Stomach (tissue), 9 donors: ENCODE measurements around the gene MYB. TPM values are rescaled to one million over a fixed set of nuclear protein-coding genes. Genes with fewer than 3 reads are reported as not detected.

ENCODE experiments used
- DNase-seq, 2 donors: peaks; one replicate each; pipeline versions ENCODE4 v3.0.0 to v3.0.0-alpha.2; 2013 to 2019
- H3K27ac ChIP-seq, 5 donors: fragments of 200-600 bp in 4 of 5; sonication (generic) in 4 of 5; one replicate each; pipeline ENCODE4 v1.5.1; 2013 to 2019; ENCODE audit warnings: mild to moderate bottlenecking in 1 of 5, moderate library complexity in 1 of 5
- H3K27me3 ChIP-seq, 3 donors: fragments of 200-600 bp; sonication (generic); one replicate each; pipeline ENCODE4 v1.5.1; 2017 to 2019; ENCODE audit warnings: mixed run types in 1 of 3
- H3K36me3 ChIP-seq, 4 donors: fragments of 200-600 bp; sonication (generic); 1 replicate in 3 of 4; 2 replicates in 1 of 4; pipeline ENCODE4 v1.5.1; 2016 to 2019
- H3K4me1 ChIP-seq, 4 donors: fragments of 200-600 bp; sonication (generic); one replicate each; pipeline ENCODE4 v1.5.1; 2016 to 2019
- H3K4me3 ChIP-seq, 4 donors: fragments of 200-600 bp; sonication (generic) in 3 of 4; one replicate each; pipeline ENCODE4 v1.5.1; 2016 to 2019; ENCODE audit warnings: mild to moderate bottlenecking in 1 of 4
- H3K9me3 ChIP-seq, 4 donors: fragments of 200-600 bp; sonication (generic); one replicate each; pipeline ENCODE4 v1.5.1; 2016 to 2019
- EP300 ChIP-seq: sonication (generic); formaldehyde crosslinking; IDR thresholded peaks from one replicate; pipeline ENCODE4 v1.6.1; 2017; ENCODE audit warnings: antibody characterized with exemption
- POLR2A ChIP-seq, 4 donors: fragments of 450-650 bp; IDR thresholded peaks; one replicate each; pipeline ENCODE4 v1.6.1; 2016; ENCODE audit warnings: antibody characterized with exemption in 4 of 4, control low read depth in 2 of 4, mild to moderate bottlenecking in 1 of 4, moderate library complexity in 1 of 4
- POLR2AphosphoS5 ChIP-seq, 3 donors: sonication (generic); formaldehyde crosslinking; IDR thresholded peaks; one replicate each; pipeline ENCODE4 v1.6.1; 2016; ENCODE audit warnings: antibody characterized with exemption in 3 of 3
- WGBS, 5 donors: extraction: QIAGEN DNeasy Blood & Tissue Kit in 3 of 5; methylation state at CpG; one replicate each; pipeline versions ENCODE4 v1.1.5 to v1.1.7; 2013 to 2018; 5-methylcytosine and 5-hydroxymethylcytosine counted together
- intact Hi-C: fragments of 100-400 bp; cut with DNase I; formaldehyde crosslinking; loops from one replicate; pipeline ENCODE4 v1.15.1; 2023; ENCODE audit warnings: low total_unique reads
- polyA plus RNA-seq, 3 donors: library from polyadenylated mRNA; stranded (reverse); fragments of 200-250 nt; gene quantifications; one replicate each; pipeline ENCODE4 v1.2.3, GENCODE V29; 2013
- total RNA-seq, 5 donors: library from RNA; depleted of rRNA; stranded (reverse); fragments of >200 nt; gene quantifications; one replicate each; pipeline versions ENCODE4 v1.1.0 to v1.2.3, GENCODE V29; 2014 to 2016
- TF ChIP-seq, protein P1 (sequence below), 7 experiments: fragments of 450-650 bp in 4 of 7; fragments of 200-600 bp in 3 of 7; sonication (generic) in 3 of 7; IDR thresholded peaks; one replicate each; pipeline ENCODE4 v1.5.1; 2016 to 2019; ENCODE audit warnings: antibody characterized with exemption in 7 of 7, control low read depth in 2 of 7, mild to moderate bottlenecking in 1 of 7
- donor health status: healthy with polysubstance abuse.
- donor health status: Bipolar disorder and iron deficiency.
- donor health status: healthy.

Gene MYB
- total and polyA plus RNA-seq, 8 donors = 0.56 to 118 (median 2.9) TPM; not detected in 2

DNA sequence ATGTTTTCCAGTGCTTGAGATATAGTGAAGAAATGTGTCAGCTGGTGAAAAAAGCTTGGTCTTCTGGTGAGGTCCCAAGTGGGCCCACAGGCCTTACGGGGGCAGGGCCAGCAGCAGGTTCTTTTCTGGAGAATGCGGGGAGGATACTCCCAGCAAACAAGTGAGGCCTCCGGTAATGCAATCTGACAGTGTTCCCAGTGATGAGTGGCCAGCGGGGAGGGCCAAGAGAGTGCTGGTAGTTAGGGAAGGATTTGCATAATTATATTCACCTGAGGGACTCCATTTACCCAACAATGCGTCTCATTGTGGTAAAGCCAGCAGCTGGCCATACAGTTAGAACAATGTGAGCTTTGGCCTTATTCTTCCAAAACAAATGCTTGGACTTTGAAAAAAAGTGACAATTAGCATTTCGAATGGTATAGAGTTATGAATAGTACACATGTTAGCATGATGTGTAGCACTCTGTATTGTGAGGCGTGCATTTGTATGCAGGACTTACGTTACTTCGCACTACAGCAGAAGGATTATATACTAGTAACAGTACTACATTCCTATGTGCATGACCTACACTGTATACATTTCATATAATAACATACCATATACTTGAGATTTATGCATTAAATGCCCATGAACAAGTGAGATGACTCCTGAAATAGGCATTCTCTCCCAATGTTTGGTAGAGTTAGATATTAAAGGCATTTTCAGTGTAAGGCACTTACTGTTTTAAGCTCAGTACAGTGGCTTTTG, 69.8 kb downstream of the MYB start:
- 81 to 87% (median 85%) methylated on average over 9 of the region's 9 CpGs for WGBS, 5 donors
- Histone ChIP-seq H3K27ac (peak overlapping the region in 2 of 5 donors; percentile 63 to 68), H3K36me3 (no peaks in the 10 kb centered on the region), H3K9me3 (no peaks in the 10 kb centered on the region), H3K4me3 (no peak overlapping the region), H3K27me3 (no peaks in the 10 kb centered on the region), H3K4me1 (peaks cover 5 to 18% (median 14%) of the 10 kb centered on the region in 4 donors)
- TF ChIP-seq, protein P1, sequence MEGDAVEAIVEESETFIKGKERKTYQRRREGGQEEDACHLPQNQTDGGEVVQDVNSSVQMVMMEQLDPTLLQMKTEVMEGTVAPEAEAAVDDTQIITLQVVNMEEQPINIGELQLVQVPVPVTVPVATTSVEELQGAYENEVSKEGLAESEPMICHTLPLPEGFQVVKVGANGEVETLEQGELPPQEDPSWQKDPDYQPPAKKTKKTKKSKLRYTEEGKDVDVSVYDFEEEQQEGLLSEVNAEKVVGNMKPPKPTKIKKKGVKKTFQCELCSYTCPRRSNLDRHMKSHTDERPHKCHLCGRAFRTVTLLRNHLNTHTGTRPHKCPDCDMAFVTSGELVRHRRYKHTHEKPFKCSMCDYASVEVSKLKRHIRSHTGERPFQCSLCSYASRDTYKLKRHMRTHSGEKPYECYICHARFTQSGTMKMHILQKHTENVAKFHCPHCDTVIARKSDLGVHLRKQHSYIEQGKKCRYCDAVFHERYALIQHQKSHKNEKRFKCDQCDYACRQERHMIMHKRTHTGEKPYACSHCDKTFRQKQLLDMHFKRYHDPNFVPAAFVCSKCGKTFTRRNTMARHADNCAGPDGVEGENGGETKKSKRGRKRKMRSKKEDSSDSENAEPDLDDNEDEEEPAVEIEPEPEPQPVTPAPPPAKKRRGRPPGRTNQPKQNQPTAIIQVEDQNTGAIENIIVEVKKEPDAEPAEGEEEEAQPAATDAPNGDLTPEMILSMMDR (IDR thresholded peaks at IDR 0.05) = no peak
- TF ChIP-seq EP300 = no peak
- TF ChIP-seq POLR2A (IDR thresholded peaks at IDR 0.05) = no peak
- no peak for TF ChIP-seq POLR2AphosphoS5 (IDR thresholded peaks at IDR 0.05)
- no peak for DNase-seq
- intact Hi-C loops = no loop called here

DNA sequence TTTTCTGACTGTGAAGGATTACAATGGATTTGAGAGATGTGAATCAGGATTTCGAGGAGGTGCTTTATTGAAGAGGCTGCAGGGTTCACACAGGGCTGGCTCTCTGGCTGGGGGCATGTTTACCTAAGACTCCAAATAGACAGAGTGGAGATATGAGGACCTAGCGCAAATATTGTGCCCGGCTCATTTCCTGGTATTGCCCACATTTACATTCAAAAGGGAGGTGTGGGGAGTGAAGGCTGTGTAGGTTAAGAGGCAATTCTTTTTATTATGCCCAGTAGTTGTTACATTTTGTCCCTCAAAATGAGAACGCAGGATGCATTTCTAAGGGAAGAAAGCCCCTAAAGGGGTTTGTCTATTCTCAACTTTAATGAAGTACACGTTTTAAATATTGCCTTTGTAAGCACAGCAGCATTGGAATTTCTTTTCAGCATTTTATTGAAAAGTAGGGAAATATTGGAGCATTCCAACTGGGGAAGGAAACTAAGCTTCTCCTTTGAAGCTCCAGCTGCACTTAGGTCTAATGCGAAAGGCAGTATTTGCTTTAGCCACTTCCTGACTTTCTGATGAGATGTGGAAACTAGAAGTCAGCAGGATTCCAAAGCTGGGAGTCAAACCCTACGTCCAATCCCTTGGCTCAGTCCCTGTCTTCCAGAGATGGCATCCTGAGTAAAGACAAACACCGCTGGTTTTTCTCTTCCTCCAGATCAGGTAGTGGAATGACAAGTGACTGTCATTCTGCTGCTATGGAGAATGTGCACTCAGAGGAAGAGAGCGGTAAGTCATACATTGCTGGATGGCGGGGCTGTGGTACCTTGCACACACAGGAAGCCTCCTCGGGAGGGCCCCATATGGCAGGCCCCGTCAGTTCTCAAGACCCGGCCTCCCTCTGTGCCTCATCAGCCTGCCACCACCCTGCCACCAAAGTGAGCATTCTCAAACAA, 70.7 kb downstream of the MYB start:
- no peaks in the 10 kb centered on the region for H3K9me3 ChIP-seq
- DNase-seq = peak; percentile 44 to 48
- H3K27ac ChIP-seq = peak overlapping the region in 3 of 5 donors; percentile 14 to 68 (median 63)
- H3K4me3 ChIP-seq = no peak overlapping the region
- no peaks in the 10 kb centered on the region for H3K27me3 ChIP-seq
- H3K36me3 ChIP-seq = no peaks in the 10 kb centered on the region
- WGBS, 5 donors = 47 to 61% (median 49%) methylated on average over 13 of the region's 13 CpGs
- intact Hi-C loops = no loop called here
- no peak for TF ChIP-seq EP300
- TF ChIP-seq POLR2A (IDR thresholded peaks at IDR 0.05) = no peak
- TF ChIP-seq POLR2AphosphoS5 (IDR thresholded peaks at IDR 0.05) = peak in 1 of 3 donors; percentile 10
- TF ChIP-seq, protein P1 (IDR thresholded peaks at IDR 0.05) = no peak
- peaks cover 5 to 18% (median 14%) of the 10 kb centered on the region in 4 donors for H3K4me1 ChIP-seq

DNA sequence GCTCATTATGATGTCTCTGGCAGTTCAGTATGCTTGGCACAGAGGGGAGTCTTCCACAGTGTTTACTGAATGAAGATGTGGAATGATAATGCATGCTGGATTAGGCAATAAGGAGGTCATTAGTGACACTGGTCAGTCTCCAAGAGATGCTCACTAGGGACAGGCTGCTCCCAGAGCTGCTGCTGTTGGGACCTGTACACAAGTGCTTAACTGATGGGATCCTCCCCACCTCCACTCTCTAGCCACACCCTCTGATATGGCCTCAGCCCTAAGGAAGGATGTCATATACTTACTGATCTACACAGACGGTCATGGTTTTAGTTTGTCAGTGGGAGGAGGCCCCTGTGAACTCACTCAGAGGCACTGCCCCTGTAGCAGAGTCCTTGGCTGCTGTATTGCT, 73.4 kb downstream of the MYB start:
- Histone ChIP-seq H3K27me3 (no peaks in the 10 kb centered on the region), H3K36me3 (no peaks in the 10 kb centered on the region), H3K4me3 (no peak overlapping the region), H3K27ac (no peak overlapping the region), H3K9me3 (no peaks in the 10 kb centered on the region), H3K4me1 (peaks cover 5 to 18% (median 14%) of the 10 kb centered on the region in 4 donors)
- DNase-seq = no peak
- intact Hi-C loops = no loop called here
- 58 to 85% (median 67%) methylated on average over 1 of the region's 1 CpG for WGBS, 5 donors
- TF ChIP-seq POLR2A (IDR thresholded peaks at IDR 0.05) (no peak), POLR2AphosphoS5 (IDR thresholded peaks at IDR 0.05) (no peak), EP300 (no peak)
- TF ChIP-seq, protein P1 (IDR thresholded peaks at IDR 0.05) = no peak

DNA sequence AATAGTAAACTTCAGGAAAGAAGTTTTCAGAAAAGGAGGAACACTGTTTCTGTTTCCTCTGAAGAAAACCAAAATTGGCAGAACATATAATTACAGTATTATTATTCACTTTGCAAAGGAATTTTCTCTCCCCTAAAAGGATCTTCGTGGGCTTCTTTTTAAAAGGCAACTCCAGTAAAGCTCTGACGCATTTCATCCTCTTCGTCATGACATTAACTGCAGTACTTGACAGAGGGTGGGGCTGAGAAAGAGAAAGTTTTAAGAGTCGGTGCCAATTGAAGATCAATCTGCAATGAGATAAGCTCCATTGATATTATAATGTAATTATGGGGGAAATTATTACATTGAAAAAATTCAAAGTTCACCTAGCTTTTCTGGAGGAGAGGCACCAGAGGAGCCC, 75.8 kb downstream of the MYB start:
- no peak for DNase-seq
- 57 to 77% (median 71%) methylated on average over 4 of the region's 4 CpGs for WGBS, 5 donors

More for the DNA sequence above, 75.8 kb downstream of the MYB start:
- TF ChIP-seq EP300 (no peak), POLR2AphosphoS5 (IDR thresholded peaks at IDR 0.05) (no peak), POLR2A (IDR thresholded peaks at IDR 0.05) (no peak)
- TF ChIP-seq, protein P1 (IDR thresholded peaks at IDR 0.05) = no peak
- Histone ChIP-seq H3K27ac (no peak overlapping the region), H3K36me3 (no peaks in the 10 kb centered on the region), H3K4me1 (peaks cover 4 to 6% (median 5%) of the 10 kb centered on the region in 4 donors), H3K27me3 (no peaks in the 10 kb centered on the region), H3K4me3 (no peak overlapping the region), H3K9me3 (no peaks in the 10 kb centered on the region)
- intact Hi-C loops = no loop called here
